ENCODE measurements around the gene DEPP1. TPM values are rescaled to one million over a fixed set of nuclear protein-coding genes. Genes with fewer than 3 reads are reported as not detected.
A peak's percentile ranks its signal among the peaks of the same experiment; 100 is the strongest.

DEPP1 gene
- total and polyA plus RNA-seq, 4 donors: 10.7 to 79.3 (median 33.5) TPM

- H3K36me3 ChIP-seq (ENCODE audit: control insufficient read depth in 4 of 4, insufficient read depth in 3 of 4, low read depth in 1 of 4, low read length in 3 of 4): peaks cover 0 to under 1% (median 0%) of the 10 kb centered on the region in 4 donors
- H3K4me1 ChIP-seq (ENCODE audit: control insufficient read depth in 4 of 4, insufficient read depth in 4 of 4, low read length in 3 of 4): peaks cover 27 to 40% (median 34%) of the 10 kb centered on the region in 4 donors
These were observed 3.9 kb upstream of the DEPP1 start for GRCh38 chr10:44982496-44982895.

More at GRCh38 chr10:44982496-44982895, 3.9 kb upstream of the DEPP1 start:
- Histone ChIP-seq H3K9ac (ENCODE audit: low read depth in 1 of 2, low read length in 2 of 2) (no peak overlapping the region), H3K4me3 (ENCODE audit: low read depth in 1 of 3, low read length in 3 of 3) (no peak overlapping the region), H3K27me3 (ENCODE audit: control insufficient read depth in 4 of 4, insufficient read depth in 4 of 4, low read length in 3 of 4) (no peaks in the 10 kb centered on the region), H3K9me3 (ENCODE audit: control insufficient read depth in 4 of 4, low read length in 3 of 4) (no peaks in the 10 kb centered on the region), H3K27ac (ENCODE audit: low read depth in 1 of 2, low read length in 2 of 2) (peak overlapping the region; percentile 91 to 94)
- no peak for TF ChIP-seq JUND (IDR thresholded peaks at IDR 0.05)
- TF ChIP-seq ATF3 (IDR thresholded peaks at IDR 0.05): no peak
- no peak for TF ChIP-seq GABPA (IDR thresholded peaks at IDR 0.05 in 1 of 2, conservative IDR thresholded peaks at IDR 0.05 in 1 of 2)
- TF ChIP-seq EGR1 (IDR thresholded peaks at IDR 0.05; ENCODE audit: low read depth in 2 of 2): no peak
- no peak for TF ChIP-seq HNF4G (IDR thresholded peaks at IDR 0.05)
- no peak for TF ChIP-seq HNF4A (conservative IDR thresholded peaks at IDR 0.05)
- TF ChIP-seq, protein P1, sequence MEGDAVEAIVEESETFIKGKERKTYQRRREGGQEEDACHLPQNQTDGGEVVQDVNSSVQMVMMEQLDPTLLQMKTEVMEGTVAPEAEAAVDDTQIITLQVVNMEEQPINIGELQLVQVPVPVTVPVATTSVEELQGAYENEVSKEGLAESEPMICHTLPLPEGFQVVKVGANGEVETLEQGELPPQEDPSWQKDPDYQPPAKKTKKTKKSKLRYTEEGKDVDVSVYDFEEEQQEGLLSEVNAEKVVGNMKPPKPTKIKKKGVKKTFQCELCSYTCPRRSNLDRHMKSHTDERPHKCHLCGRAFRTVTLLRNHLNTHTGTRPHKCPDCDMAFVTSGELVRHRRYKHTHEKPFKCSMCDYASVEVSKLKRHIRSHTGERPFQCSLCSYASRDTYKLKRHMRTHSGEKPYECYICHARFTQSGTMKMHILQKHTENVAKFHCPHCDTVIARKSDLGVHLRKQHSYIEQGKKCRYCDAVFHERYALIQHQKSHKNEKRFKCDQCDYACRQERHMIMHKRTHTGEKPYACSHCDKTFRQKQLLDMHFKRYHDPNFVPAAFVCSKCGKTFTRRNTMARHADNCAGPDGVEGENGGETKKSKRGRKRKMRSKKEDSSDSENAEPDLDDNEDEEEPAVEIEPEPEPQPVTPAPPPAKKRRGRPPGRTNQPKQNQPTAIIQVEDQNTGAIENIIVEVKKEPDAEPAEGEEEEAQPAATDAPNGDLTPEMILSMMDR (IDR thresholded peaks at IDR 0.05; ENCODE audit: low read depth, low read length, missing input control): no peak
- no peak for TF ChIP-seq SP1 (IDR thresholded peaks at IDR 0.05)
- no peak for TF ChIP-seq FOXA2 (IDR thresholded peaks at IDR 0.05)
- TF ChIP-seq FOXA1 (IDR thresholded peaks at IDR 0.05): no peak
- no peak for TF ChIP-seq YY1 (IDR thresholded peaks at IDR 0.05)
- TF ChIP-seq TAF1 (conservative IDR thresholded peaks at IDR 0.05): no peak
- no peak for TF ChIP-seq RXRA (IDR thresholded peaks at IDR 0.05)
- TF ChIP-seq, protein P2, sequence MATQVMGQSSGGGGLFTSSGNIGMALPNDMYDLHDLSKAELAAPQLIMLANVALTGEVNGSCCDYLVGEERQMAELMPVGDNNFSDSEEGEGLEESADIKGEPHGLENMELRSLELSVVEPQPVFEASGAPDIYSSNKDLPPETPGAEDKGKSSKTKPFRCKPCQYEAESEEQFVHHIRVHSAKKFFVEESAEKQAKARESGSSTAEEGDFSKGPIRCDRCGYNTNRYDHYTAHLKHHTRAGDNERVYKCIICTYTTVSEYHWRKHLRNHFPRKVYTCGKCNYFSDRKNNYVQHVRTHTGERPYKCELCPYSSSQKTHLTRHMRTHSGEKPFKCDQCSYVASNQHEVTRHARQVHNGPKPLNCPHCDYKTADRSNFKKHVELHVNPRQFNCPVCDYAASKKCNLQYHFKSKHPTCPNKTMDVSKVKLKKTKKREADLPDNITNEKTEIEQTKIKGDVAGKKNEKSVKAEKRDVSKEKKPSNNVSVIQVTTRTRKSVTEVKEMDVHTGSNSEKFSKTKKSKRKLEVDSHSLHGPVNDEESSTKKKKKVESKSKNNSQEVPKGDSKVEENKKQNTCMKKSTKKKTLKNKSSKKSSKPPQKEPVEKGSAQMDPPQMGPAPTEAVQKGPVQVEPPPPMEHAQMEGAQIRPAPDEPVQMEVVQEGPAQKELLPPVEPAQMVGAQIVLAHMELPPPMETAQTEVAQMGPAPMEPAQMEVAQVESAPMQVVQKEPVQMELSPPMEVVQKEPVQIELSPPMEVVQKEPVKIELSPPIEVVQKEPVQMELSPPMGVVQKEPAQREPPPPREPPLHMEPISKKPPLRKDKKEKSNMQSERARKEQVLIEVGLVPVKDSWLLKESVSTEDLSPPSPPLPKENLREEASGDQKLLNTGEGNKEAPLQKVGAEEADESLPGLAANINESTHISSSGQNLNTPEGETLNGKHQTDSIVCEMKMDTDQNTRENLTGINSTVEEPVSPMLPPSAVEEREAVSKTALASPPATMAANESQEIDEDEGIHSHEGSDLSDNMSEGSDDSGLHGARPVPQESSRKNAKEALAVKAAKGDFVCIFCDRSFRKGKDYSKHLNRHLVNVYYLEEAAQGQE (IDR thresholded peaks at IDR 0.05): no peak
- no peak for TF ChIP-seq RAD21 (IDR thresholded peaks at IDR 0.05)
- TF ChIP-seq ZBTB33 (IDR thresholded peaks at IDR 0.05): no peak
- 94% methylated on average over 9 of the region's 9 CpGs for WGBS
- DNase-seq (ENCODE audit: low spot score): no peak
